Endometrial microvascular endothelial cells (primary cell): Measurements from ENCODE around the gene SYNJ2. TPM values are rescaled to one million over a fixed set of nuclear protein-coding genes. Genes with fewer than 3 reads are reported as not detected.

ENCODE experiments used
- in situ Hi-C: cut with HindIII; loops from 2 replicates; pipeline ENCODE4 v1.10.0; 2017; ENCODE audit warnings: low sequenced_read_pairs, low pct_unique_long_range_greater_than_20kb; ENCODE audit errors: inconsistent ontology term
- total RNA-seq: library from RNA; depleted of rRNA; stranded (reverse); fragments of >200 nt; gene quantifications from one replicate; pipeline ENCODE4 v1.2.3, GENCODE V29; 2015; ENCODE audit errors: inconsistent ontology term

Gene SYNJ2
- total RNA-seq, 1 donor from 2014 or later, result 66.0 TPM

GRCh38 chr6:158115508-158115907 is 133.8 kb downstream of the SYNJ2 start:
- in situ Hi-C loops, result no loop called here

- in situ Hi-C loops, result no loop called here
Observed at GRCh38 chr6:158118886-158119285, 137.2 kb downstream of the SYNJ2 start.

- in situ Hi-C loops, result no loop called here
Observed at GRCh38 chr6:158121335-158121734, 139.7 kb downstream of the SYNJ2 start.

- in situ Hi-C loops, result no loop called here
Observed at GRCh38 chr6:158122048-158122447, 140.4 kb downstream of the SYNJ2 start.

- in situ Hi-C loops, result no loop called here
Observed at GRCh38 chr6:158124288-158124687, 142.6 kb downstream of the SYNJ2 start.

GRCh38 chr6:158125271-158125670 is 143.6 kb downstream of the SYNJ2 start:
- in situ Hi-C loops, result no loop called here

GRCh38 chr6:158131926-158132325 is 150.3 kb downstream of the SYNJ2 start:
- in situ Hi-C loops, result no loop called here

GRCh38 chr6:158142789-158143188 is 161.1 kb downstream of the SYNJ2 start:
- in situ Hi-C loops, result no loop called here

- in situ Hi-C loops, result no loop called here
Observed at GRCh38 chr6:158143700-158144099, 162.0 kb downstream of the SYNJ2 start.

Other genes with a start within 250 kb of the SYNJ2 start
- 25.4 TPM for gene SNX9, start 158.6 kb upstream of the SYNJ2 start, total RNA-seq
- 7.6 TPM for gene SERAC1, start 186.4 kb downstream of the SYNJ2 start, total RNA-seq
- 7.1 TPM for gene GTF2H5, start 186.5 kb downstream of the SYNJ2 start, total RNA-seq